Gastroesophageal sphincter (tissue), 3 donors: Measurements from ENCODE around the gene FZD4.

Experiments
- POLR2A ChIP-seq, 2 donors: fragments of 450-650 bp; IDR thresholded peaks; one replicate each; pipeline ENCODE4 v1.6.1; 2017; ENCODE audit warnings: antibody characterized with exemption in 2 of 2, mild to moderate bottlenecking in 2 of 2, moderate library complexity in 1 of 2
- TF ChIP-seq, protein P1 (sequence below), 4 experiments: fragments of 200-600 bp in 2 of 4; fragments of 450-650 bp in 2 of 4; sonication (generic) in 1 of 4; IDR thresholded peaks; one replicate each; pipeline ENCODE4 v1.5.1; 2017 to 2019; ENCODE audit warnings: antibody characterized with exemption in 4 of 4, mild to moderate bottlenecking in 2 of 4, moderate library complexity in 2 of 4

GRCh38 chr11:86950661-86950995, 4.6 kb downstream of the FZD4 start:
- TF ChIP-seq POLR2A (IDR thresholded peaks at IDR 0.05): no peak
- TF ChIP-seq, protein P1, sequence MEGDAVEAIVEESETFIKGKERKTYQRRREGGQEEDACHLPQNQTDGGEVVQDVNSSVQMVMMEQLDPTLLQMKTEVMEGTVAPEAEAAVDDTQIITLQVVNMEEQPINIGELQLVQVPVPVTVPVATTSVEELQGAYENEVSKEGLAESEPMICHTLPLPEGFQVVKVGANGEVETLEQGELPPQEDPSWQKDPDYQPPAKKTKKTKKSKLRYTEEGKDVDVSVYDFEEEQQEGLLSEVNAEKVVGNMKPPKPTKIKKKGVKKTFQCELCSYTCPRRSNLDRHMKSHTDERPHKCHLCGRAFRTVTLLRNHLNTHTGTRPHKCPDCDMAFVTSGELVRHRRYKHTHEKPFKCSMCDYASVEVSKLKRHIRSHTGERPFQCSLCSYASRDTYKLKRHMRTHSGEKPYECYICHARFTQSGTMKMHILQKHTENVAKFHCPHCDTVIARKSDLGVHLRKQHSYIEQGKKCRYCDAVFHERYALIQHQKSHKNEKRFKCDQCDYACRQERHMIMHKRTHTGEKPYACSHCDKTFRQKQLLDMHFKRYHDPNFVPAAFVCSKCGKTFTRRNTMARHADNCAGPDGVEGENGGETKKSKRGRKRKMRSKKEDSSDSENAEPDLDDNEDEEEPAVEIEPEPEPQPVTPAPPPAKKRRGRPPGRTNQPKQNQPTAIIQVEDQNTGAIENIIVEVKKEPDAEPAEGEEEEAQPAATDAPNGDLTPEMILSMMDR (IDR thresholded peaks at IDR 0.05): no peak
